ENCODE measurements around the gene SUPT6H.

The SUPT6H gene

GRCh38 chr17:28618464-28618863 lies 43.5 kb upstream of the SUPT6H start:
- no peak for DNase-seq (ENCODE audit: low spot score)
- no peak for TF ChIP-seq CTCF (IDR thresholded peaks at IDR 0.05; ENCODE audit: extremely low read depth, insufficient read depth, missing control alignments)
- in situ Hi-C loops (cut with MboI; ENCODE audit: low pct_unique_long_range_greater_than_20kb, low sequenced_read_pairs, unreplicated experiment), result no loop called here

- in situ Hi-C loops (cut with MboI; ENCODE audit: low pct_unique_long_range_greater_than_20kb, low sequenced_read_pairs, unreplicated experiment), result no loop called here
- DNase-seq (ENCODE audit: low spot score), result no peak
These were observed 42.0 kb upstream of the SUPT6H start for GRCh38 chr17:28620010-28620409.

GRCh38 chr17:28622186-28622585 lies 39.8 kb upstream of the SUPT6H start:
- in situ Hi-C loops (cut with MboI; ENCODE audit: low pct_unique_long_range_greater_than_20kb, low sequenced_read_pairs, unreplicated experiment), result no loop called here
- DNase-seq (ENCODE audit: low spot score), result no peak
- no peak for TF ChIP-seq CTCF (IDR thresholded peaks at IDR 0.05; ENCODE audit: extremely low read depth, insufficient read depth, missing control alignments)

More at GRCh38 chr17:28620010-28620409, 42.0 kb upstream of the SUPT6H start:
- no peak for TF ChIP-seq CTCF (IDR thresholded peaks at IDR 0.05; ENCODE audit: extremely low read depth, insufficient read depth, missing control alignments)

GRCh38 chr17:28623696-28624095 lies 38.3 kb upstream of the SUPT6H start:
- DNase-seq (ENCODE audit: low spot score), result no peak
- no peak for TF ChIP-seq CTCF (IDR thresholded peaks at IDR 0.05; ENCODE audit: extremely low read depth, insufficient read depth, missing control alignments)
- in situ Hi-C loops (cut with MboI; ENCODE audit: low pct_unique_long_range_greater_than_20kb, low sequenced_read_pairs, unreplicated experiment), result no loop called here

- in situ Hi-C loops (cut with MboI; ENCODE audit: low pct_unique_long_range_greater_than_20kb, low sequenced_read_pairs, unreplicated experiment), result no loop called here
- DNase-seq (ENCODE audit: low spot score), result no peak
- no peak for TF ChIP-seq CTCF (IDR thresholded peaks at IDR 0.05; ENCODE audit: extremely low read depth, insufficient read depth, missing control alignments)
These were observed 37.9 kb upstream of the SUPT6H start for GRCh38 chr17:28624148-28624547.

GRCh38 chr17:28626818-28627217 lies 35.2 kb upstream of the SUPT6H start:
- no peak for DNase-seq (ENCODE audit: low spot score)
- in situ Hi-C loops (cut with MboI; ENCODE audit: low pct_unique_long_range_greater_than_20kb, low sequenced_read_pairs, unreplicated experiment), result no loop called here
- TF ChIP-seq CTCF (IDR thresholded peaks at IDR 0.05; ENCODE audit: extremely low read depth, insufficient read depth, missing control alignments), result no peak

All from GM13977 (cell line).